Stimulated activated CD4-positive, alpha-beta T cell treated with anti-CD3 and anti-CD28 coated beads, Interleukin-1b, Interleukin-23, amount 100 ng/mL, for 1 hour (primary cell): ENCODE measurements around the gene RESP18.
"Not testable (repeated sequence)": the region's sequence is repeated elsewhere in the genome, so short reads cannot be mapped to it uniquely, and the experiment has no call there.

Experiments used
- DNase-seq, 2 donors: peaks; one replicate each; pipeline ENCODE4 v3.0.0-alpha.2; 2020; ENCODE audit warnings: low read depth in 2 of 2

RESP18 gene

GRCh38 chr2:219325657-219326315, 6.8 kb downstream of the RESP18 start:
- DNase-seq = no peak

- no peak for DNase-seq
Observed at GRCh38 chr2:219325136-219325535, 7.4 kb downstream of the RESP18 start.

DNA sequence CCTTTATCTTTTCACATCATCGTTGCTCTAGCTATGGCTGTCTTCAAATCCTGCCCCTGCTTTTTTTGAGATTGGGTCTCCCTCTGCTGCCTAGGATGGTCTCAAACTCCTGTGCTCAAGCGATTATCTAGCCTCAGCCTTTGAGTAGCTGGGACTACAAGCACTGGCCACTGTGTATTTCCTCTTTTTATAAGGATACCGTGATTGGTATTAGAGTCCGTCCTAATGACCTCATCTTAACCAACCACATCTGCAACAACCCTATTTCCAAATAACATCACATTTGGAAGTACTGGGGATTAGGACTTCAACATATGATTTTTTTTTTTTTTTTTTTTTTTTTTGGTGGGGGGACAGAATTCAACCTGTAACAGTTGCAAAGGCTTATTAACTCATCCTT, 9.1 kb downstream of the RESP18 start:
- no peak for DNase-seq

DNA sequence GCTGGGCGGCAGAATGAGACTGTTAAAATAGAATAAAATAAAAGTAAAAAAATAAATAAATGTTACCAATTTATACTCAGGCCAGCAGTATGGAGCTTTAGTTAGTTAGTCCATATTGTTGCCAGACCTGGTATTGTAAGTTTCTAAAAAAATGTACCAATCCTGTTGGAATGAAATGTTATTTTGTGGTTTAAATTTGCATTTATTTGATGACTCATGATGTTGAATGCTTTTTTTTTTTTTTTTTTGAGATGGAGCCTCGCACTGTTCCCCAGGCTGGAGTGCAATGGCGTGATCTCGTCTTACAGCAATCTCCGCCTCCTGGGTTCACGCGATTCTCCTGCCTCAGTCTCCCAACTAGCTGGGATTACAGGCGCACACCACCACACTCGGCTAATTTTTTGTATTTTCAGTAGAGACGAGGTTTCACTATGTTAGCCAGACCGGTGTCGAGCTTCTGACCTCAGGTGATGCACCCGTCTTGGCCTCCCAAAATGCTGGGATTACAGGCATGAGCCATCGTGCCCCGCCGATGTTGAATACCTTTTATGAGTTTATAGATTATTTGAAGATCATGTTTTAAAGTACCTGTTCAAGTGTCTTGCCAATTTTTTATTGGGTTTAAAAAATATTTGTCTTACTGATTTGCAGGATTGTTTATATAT, 17.6 kb downstream of the RESP18 start:
- no peak for DNase-seq

- not testable (repeated sequence) for DNase-seq
Observed at GRCh38 chr2:219312683-219313263, 19.8 kb downstream of the RESP18 start.

DNA sequence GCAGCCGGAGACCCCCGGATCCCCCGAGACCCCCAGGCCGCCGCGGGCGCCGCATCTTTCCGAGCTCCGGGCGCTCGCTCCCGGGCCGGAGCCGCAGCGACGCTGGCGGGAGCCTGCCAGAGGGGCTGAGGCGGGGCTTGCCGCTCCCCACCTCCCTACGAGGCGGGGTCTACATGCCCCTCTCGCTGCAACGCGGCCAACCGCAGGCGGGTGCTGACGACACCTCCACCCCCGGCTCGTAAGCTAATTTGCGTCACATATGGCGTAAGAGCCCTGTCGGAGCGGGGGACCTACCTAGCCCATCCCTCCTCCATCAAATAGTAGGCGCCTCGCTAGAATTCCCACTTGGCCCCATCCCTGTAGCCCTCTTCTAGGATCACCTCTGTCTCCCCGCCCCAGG, 23.3 kb downstream of the RESP18 start, which contains the start of gene PTPRN:
Gene PTPRN (minus strand): TSS at position 124 of the 400 bp plus-strand sequence. CDS start 69 bp downstream, at position 55.
- no peak for DNase-seq

GRCh38 chr2:219308142-219309101, 24.1 kb downstream of the RESP18 start:
- DNase-seq = peak in 1 of 2 donors; percentile 55

DNA sequence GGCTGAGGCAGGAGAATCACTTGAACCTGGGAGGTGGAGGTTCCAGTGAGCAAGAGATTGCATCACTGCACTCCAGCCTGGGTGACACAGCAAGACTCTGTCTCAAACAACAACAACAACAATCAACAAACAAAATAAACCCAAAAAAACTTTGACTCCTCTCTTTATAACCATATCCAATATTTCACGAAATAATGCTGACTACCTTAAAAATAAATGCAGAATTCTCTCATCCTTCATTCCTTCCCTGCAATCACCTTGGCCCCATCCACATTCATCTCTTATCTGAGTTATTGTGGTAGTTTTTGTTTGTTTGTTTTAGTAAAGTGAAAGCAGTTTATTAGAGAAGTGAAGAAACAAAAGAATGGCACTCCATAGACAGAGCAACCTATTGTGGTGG, 26.5 kb downstream of the RESP18 start:
- no peak for DNase-seq

- no peak for DNase-seq
Observed at GRCh38 chr2:219304223-219304622, 28.3 kb downstream of the RESP18 start.

DNA sequence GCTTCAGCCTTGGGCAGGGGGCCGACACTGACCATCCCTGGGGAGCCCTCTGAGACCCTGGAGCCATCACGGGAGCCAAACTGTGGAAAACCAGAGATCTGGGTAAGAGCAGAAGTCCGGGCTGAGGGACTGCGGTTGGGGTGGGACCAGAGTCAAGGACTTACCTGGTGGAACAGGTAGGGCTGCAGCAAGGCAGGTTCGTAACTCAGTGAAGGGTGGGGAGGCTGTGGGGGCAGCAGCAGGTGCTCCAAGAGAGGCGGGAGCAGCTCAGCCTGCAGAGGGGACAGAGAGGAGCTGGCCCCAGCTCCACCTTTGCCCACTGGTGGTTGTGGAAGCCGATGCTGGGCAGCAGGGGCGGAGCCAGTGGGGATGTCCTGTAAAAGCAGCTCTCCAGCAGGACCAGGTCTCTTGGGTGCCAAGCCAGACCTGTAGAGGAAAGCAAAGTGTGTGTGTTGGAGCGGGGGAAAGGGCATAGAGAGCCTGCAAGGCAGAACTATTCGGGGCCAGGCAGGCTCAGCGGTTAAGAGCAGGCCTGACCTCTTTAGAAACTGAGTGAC, 30.1 kb downstream of the RESP18 start:
- no peak for DNase-seq

DNA sequence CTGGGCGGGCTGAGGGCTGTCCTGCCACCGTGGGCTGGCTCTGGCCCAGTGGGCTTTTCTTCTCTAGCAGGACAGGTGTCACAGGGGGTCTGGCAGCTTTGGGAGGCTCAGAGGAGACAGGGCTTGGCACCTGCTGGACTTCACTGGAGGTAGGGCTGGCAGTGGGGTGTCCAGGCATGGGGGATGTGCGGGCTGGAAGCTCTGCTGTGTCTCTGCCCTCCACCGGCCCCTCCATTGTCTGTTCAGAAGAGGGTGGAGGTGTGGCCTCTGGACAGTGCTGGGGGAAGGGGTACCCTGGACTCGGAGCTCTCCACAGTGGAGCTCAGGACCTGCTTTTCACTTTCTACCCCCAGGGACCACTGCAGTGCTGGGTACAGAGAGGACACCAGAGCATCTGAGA, 32.5 kb downstream of the RESP18 start:
- DNase-seq = no peak

DNA sequence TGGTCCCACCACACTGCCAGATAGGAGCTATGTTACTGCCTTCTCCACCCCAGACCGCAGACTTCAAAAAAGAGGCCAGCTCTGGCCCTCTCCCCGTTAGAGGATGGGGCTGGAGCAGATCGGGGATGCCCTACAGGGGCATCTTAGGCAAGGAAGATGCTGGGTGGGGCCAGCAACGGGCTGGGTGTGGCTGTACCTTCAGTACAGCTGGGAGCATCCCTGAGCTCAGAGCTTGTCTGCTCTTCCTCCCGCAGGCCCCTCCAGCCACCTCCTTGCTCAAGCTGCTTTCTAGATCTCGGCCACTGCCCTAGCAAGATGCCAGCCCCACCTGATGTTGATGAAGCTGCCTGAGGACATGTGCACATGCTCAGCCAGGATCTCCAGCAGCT, 33.2 kb downstream of the RESP18 start:
- DNase-seq = no peak

DNA sequence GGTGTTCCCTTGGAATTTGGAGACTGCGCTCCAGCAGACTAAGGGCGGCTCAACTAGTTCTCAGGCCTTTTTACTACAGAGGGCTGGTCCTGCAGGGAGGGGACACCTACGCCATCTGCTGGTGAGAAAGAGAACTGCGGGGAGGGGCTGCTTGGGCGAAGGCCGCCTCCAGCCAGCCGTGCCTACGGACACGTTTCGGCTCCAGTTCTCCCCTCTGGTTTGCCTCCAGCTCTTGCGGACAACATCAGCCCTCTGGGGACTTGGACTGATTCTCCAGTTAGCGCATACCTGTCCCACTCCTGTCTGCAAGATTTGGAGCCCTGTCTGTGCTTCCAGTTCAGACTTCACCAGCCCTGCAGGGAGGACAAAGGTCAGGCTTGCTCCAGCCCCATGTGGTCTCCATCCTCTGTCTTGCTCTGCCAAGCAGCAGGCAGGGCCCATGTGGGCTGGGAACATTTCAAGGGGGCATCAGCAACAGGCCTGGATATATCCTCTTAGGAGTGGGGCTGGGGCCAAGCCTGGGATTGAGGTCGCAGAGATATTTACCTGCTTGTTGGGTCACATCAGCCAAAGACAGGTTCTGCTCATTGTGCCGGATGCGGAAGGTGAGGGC, 33.7 kb downstream of the RESP18 start:
- DNase-seq = peak; percentile 77 to 93

DNA sequence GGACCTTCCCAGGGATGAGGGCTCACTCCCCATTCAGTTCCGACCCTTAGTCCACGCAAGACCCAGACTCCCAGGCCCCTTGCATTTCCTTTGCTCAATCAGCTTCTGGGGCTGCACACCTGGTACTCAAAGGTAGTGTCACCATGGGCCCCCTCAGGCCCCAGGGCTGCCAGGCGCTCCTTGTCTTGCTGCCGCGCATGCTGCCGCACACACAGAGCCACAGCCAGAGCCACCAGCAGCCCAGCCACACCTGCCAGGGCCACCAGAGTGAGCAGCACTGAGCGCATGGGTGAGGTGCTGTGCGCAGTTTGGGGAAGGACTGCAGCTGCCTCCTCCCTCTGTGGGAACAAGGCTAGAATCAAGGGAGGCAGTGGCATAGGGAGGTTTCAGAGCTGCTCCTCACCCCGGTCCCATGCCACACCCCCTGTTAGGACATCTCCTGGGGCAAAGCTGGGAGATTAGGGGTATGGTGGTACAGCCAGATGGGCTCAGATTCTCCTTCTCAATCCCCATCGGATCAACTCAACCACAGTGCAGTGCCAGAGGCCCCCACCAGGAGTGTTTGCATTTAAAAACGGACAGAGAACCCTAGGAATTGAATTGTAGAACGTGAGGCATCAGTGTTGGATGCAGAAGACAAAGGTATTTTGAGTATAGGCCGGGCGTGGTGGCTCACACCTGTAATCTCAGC, 34.6 kb downstream of the RESP18 start:
- no peak for DNase-seq

- DNase-seq = no peak
Observed at GRCh38 chr2:219296631-219297391, 35.7 kb downstream of the RESP18 start.

DNA sequence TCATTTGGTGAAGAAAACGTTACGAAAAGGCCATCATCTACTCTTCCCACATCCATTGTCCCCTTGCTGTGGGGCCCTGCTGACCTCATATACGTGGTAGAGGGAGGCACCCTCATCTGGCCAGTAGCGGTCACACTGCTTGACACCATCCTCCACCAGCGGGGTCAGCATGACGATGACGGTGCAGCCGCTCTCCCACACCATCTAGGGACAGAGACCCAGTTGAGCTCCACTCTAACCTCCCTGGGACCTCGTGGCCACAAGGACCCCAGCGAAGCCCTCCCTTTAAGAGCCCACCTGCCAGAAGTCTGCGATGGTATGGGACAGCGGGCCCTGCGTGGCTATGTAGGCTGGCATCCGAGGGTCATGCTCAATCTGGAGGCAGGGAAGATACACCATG, 36.4 kb downstream of the RESP18 start:
- DNase-seq = no peak

GRCh38 chr2:219294356-219295351, 37.9 kb downstream of the RESP18 start:
- DNase-seq = peak; percentile 72 to 80

- no peak for DNase-seq
Observed at GRCh38 chr2:219293736-219294231, 38.8 kb downstream of the RESP18 start.
